ENCODE measurements around the gene RDH11. TPM values are rescaled to one million over a fixed set of nuclear protein-coding genes. Genes with fewer than 3 reads are reported as not detected.

Gene RDH11
- total RNA-seq, 1 donor from 2014 or later = 101 TPM

- H3K4me3 ChIP-seq (ENCODE audit: low read depth, low read length) = no peak overlapping the region
- DNase-seq (ENCODE audit: low read depth) (no peak), FAIRE-seq (peak; percentile 18)
- TF ChIP-seq, protein P1, sequence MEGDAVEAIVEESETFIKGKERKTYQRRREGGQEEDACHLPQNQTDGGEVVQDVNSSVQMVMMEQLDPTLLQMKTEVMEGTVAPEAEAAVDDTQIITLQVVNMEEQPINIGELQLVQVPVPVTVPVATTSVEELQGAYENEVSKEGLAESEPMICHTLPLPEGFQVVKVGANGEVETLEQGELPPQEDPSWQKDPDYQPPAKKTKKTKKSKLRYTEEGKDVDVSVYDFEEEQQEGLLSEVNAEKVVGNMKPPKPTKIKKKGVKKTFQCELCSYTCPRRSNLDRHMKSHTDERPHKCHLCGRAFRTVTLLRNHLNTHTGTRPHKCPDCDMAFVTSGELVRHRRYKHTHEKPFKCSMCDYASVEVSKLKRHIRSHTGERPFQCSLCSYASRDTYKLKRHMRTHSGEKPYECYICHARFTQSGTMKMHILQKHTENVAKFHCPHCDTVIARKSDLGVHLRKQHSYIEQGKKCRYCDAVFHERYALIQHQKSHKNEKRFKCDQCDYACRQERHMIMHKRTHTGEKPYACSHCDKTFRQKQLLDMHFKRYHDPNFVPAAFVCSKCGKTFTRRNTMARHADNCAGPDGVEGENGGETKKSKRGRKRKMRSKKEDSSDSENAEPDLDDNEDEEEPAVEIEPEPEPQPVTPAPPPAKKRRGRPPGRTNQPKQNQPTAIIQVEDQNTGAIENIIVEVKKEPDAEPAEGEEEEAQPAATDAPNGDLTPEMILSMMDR (IDR thresholded peaks at IDR 0.05; ENCODE audit: insufficient read depth, low read length, severe bottlenecking) = no peak
- H3K27me3 ChIP-seq (ENCODE audit: control insufficient read depth, insufficient read depth, low read length) = no peaks in the 10 kb centered on the region
- H3K36me3 ChIP-seq (ENCODE audit: control insufficient read depth, insufficient read depth, low read length) = peaks cover 9% of the 10 kb centered on the region
Observed at GRCh38 chr14:67653651-67654280, 41.8 kb downstream of the RDH11 start.

- H3K4me3 ChIP-seq (ENCODE audit: low read depth, low read length) = no peak overlapping the region
- H3K36me3 ChIP-seq (ENCODE audit: control insufficient read depth, insufficient read depth, low read length) = peaks cover 10% of the 10 kb centered on the region
Observed at GRCh38 chr14:67652189-67652588, 43.4 kb downstream of the RDH11 start.

DNA sequence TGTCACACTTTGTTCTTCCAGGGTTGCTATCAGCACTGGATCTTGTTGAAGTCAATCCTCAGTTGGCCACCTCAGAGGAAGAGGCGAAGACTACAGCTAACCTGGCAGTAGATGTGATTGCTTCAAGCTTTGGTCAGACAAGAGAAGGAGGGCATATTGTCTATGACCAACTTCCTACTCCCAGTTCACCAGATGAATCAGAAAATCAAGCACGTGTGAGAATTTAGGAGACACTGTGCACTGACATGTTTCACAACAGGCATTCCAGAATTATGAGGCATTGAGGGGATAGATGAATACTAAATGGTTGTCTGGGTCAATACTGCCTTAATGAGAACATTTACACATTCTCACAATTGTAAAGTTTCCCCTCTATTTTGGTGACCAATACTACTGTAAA is 44.9 kb downstream of the RDH11 start:
- Histone ChIP-seq H3K27me3 (ENCODE audit: control insufficient read depth, insufficient read depth, low read length) (no peaks in the 10 kb centered on the region), H3K4me3 (ENCODE audit: low read depth, low read length) (no peak overlapping the region), H3K36me3 (ENCODE audit: control insufficient read depth, insufficient read depth, low read length) (peaks cover 10% of the 10 kb centered on the region)
- DNase-seq (ENCODE audit: low read depth) = peak; percentile 95
- TF ChIP-seq, protein P1 (IDR thresholded peaks at IDR 0.05; ENCODE audit: insufficient read depth, low read length, severe bottlenecking) = no peak
- peak; percentile 97 for FAIRE-seq

More at GRCh38 chr14:67652189-67652588, 43.4 kb downstream of the RDH11 start:
- no peak for DNase-seq (ENCODE audit: low read depth)
- FAIRE-seq = no peak
- H3K27me3 ChIP-seq (ENCODE audit: control insufficient read depth, insufficient read depth, low read length) = no peaks in the 10 kb centered on the region
- TF ChIP-seq, protein P1 (IDR thresholded peaks at IDR 0.05; ENCODE audit: insufficient read depth, low read length, severe bottlenecking) = no peak

DNA sequence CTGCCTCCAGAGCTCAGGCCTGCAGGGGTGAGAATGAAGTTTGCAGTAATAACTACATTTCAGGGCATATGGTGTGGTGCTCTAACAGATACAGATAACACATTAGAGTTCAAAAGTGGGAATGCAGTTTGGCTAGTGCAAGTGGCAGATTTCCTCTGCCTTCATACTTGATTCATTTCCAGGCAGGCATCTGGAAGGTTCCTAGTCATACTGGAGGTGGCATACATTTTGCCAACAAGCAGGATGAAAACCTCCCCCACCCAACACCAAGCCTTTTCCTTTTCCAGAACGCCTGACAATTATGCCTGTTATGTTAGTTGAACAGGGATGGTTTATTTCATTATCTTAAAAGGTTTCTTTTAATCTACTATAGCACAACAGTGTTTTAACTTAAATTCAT is 45.4 kb downstream of the RDH11 start:
- H3K27me3 ChIP-seq (ENCODE audit: control insufficient read depth, insufficient read depth, low read length) = no peaks in the 10 kb centered on the region
- FAIRE-seq = no peak
- TF ChIP-seq, protein P1 (IDR thresholded peaks at IDR 0.05; ENCODE audit: insufficient read depth, low read length, severe bottlenecking) = no peak
- H3K4me3 ChIP-seq (ENCODE audit: low read depth, low read length) = no peak overlapping the region
- H3K36me3 ChIP-seq (ENCODE audit: control insufficient read depth, insufficient read depth, low read length) = peaks cover 12% of the 10 kb centered on the region
- no peak for DNase-seq (ENCODE audit: low read depth)

DNA sequence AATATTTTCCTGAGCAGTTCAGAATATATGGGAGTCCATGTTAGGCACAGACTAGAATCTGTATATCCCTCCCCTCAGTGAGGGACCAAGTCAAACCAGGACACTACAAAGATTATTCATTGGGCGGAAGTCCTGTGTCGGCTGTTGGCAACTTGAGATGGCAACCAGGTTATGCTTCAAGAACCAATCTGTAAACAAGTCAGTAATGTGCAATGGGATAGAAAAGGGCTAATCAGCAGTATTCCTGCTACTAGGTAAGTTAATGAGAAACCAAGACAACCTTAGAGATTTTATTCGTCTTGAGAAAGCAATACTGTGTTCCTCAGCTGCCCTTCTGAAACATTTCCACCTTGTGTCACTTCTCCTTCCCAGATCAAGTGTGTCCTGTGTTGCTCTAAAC is 49.4 kb downstream of the RDH11 start:
- TF ChIP-seq, protein P1 (IDR thresholded peaks at IDR 0.05; ENCODE audit: insufficient read depth, low read length, severe bottlenecking) = no peak
- FAIRE-seq (no peak), DNase-seq (ENCODE audit: low read depth) (no peak)
- H3K36me3 ChIP-seq (ENCODE audit: control insufficient read depth, insufficient read depth, low read length) = peaks cover 12% of the 10 kb centered on the region
- H3K27me3 ChIP-seq (ENCODE audit: control insufficient read depth, insufficient read depth, low read length) = no peaks in the 10 kb centered on the region
- no peak overlapping the region for H3K4me3 ChIP-seq (ENCODE audit: low read depth, low read length)

GRCh38 chr14:67645414-67645813 is 50.1 kb downstream of the RDH11 start:
- TF ChIP-seq, protein P1 (IDR thresholded peaks at IDR 0.05; ENCODE audit: insufficient read depth, low read length, severe bottlenecking) = no peak
- FAIRE-seq (no peak), DNase-seq (ENCODE audit: low read depth) (no peak)
- peaks cover 12% of the 10 kb centered on the region for H3K36me3 ChIP-seq (ENCODE audit: control insufficient read depth, insufficient read depth, low read length)
- H3K27me3 ChIP-seq (ENCODE audit: control insufficient read depth, insufficient read depth, low read length) = no peaks in the 10 kb centered on the region
- H3K4me3 ChIP-seq (ENCODE audit: low read depth, low read length) = no peak overlapping the region

All from bronchial epithelial cell (primary cell).